CD4-positive, alpha-beta T cell treated with Interleukin-12 subunit alpha and Interleukin-12 subunit beta, for 1 hour (primary cell): ENCODE data around the gene PIK3C2B.
"Not testable (repeated sequence)": the region's sequence is repeated elsewhere in the genome, so short reads cannot be mapped to it uniquely, and the experiment has no call there.

Source experiments
- DNase-seq: peaks from one replicate; pipeline ENCODE4 v3.0.0-alpha.2; 2020

PIK3C2B gene

DNA sequence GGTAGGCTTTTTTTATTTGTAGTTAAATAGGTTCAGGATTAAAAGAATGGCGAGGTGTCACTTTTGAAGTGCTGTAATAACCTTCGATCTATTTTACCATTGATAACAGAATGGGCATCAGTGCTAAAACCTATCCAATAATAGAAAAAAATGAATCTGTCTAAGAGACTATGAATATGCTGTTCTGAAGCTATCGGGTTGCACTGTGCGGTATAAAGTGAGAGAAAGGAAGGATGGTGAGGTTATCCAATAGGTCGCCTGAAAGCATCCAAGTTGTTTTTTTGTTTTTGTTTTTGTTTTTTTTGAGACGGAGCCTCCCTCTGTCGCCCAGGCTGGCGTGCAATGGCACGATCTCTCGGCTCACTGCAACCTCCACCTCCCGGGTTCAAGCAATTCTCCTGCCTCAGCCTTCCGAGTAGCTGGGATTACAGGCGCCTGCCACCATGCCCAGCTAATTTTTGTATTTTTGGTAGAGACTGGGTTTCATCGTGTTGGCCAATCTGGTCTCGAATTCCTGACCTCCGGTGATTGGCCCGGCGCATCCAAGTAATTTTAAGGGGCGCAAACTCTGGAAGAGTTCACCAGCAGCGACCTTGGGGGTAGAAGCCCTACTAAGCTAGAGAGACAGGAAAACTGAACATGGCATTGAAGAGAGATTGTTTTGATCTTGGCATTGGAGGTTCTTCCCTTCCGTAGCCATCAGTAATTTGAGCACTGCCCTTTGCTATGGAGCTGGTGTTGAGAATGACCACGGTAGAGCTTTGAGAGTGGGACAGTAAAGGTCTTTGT is 12.9 kb upstream of the PIK3C2B start:
- DNase-seq, result peak; percentile 47

DNA sequence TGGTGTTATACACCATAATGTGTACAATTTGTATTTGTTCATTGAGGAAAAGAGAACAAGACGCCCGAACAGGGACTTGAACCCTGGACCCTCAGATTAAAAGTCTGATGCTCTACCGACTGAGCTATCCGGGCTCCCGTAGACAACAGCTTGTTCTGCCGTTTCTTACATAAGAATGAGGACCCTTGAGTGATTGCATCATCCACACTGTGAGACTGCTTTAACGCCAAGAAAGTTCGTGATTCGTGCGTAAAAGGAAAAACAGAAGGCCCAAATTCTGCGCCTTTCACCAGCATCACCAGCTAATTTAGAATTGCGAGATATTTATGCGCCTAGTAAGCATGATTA is 12.3 kb upstream of the PIK3C2B start:
- DNase-seq, result peak; percentile 96

DNA sequence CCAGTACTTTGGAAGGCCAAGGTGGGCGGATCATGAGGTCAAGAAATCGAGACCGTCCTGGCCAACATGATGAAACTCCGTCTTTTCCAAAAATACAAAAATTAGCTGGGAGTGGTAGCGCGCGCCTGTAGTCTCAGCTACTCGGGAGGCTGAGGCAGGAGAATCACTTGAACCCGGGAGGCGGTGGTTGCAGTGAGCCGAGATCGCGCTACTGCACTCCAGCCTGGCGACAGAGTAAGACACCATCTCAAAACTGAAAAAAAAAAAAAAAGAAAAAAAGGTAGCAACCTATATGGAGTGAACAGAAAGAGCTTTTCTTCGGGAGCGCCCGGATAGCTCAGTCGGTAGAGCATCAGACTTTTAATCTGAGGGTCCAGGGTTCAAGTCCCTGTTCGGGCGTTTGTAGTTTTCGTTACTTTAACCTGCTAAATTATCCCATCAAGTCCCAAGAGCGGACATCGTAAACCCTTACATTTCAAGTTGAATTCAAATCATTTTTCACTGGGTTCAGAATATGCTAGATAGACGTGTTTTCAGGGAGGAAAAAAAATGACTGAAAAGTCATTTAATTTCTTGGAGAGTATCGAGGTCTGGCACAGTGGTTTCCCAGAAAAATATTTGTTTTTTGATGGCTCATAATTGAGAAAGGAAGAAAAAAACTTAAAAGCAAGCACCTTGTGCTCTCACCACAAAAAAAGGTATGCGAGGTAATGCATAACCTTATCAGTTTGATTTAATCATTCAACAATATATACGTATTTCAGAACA is 11.8 kb upstream of the PIK3C2B start:
- peak; percentile 84 for DNase-seq

DNA sequence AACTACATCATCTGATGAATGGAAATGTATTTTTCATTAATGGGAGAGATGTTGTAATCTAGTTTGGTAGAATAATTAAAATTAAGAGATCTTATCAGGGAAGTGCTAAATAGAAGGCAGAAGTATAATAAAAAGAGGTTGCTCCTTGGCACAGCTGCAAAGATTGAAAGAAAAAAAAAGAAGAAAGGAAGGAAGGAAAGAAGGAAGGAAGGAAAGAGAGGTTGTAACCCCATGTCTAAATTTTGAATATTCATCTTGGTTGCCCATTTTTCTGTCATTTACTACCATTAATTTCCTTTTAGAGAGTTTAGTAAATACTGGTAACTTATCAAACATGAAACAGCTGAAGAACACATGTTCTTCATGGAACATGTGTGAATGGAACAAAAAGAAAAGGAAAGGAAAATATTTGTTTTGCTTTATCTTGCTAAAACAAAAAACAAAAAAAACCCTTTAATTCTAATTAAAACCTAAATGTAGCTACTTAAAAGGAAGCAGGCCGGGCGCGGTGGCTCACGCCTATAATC is 11.1 kb upstream of the PIK3C2B start:
- no peak for DNase-seq

DNA sequence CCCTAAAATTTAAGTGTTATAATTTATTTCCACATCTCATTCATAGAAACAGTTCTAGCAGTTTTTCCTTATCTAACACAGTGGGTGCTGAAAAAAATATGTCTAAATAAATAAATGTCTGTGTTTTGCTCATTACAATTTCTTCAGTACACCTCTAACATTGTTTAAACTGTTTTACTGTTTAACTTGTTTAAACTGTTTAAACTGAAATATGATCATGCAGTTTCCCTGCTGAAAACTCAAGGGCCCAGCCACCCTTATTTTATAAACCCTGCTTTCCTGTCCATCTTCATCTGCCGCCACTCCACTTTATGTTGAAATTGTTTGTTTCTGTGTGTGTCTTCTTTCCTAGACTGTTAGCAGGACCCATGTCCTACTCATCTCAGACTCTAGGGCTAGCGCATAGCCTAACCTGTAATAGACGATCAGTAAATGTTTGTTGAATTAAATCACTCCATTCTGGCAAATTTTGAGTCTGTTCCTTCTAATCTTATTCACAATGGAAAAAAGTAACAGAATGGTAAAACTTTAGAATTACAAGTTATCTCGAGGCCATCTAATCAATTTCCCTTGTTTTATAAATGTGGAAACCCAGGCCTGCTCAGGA is 9.4 kb upstream of the PIK3C2B start:
- no peak for DNase-seq

DNA sequence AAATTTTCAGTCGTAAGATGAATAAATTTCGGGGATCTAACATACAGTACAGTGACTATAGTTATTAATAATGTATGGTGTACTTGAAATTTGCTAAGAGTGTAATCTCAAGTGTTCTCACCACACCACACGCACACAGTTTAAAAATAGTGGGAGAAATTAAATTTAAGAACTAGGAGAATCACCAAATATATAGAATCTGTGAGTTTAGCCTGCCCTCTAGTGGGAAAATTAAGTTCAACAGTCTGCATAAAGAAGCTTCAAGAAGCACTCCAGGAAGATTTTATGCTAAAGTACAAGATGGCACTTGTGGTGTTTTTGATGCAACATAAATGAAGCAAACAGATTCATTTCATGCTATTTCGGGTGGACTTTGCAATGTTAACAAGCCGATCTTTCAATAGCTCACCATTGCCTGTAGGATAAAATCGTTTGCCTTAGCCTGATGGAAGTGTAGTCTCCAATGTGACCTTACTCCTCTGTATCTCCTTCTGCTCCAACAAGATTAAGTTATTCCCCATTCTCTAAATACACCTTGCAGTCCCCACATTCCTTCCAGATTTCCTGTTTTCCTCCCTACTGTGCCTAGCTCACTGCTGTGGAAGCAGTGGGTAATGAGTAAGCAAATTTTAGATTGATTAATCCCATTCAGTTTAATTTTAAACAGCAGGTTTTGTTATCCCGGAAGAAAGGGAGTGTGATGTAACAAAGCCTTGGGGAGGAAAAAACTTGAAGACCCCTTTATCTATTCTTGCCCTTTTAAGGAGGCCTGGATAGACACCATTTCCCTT is 8.7 kb upstream of the PIK3C2B start:
- DNase-seq, result peak; percentile 82

DNA sequence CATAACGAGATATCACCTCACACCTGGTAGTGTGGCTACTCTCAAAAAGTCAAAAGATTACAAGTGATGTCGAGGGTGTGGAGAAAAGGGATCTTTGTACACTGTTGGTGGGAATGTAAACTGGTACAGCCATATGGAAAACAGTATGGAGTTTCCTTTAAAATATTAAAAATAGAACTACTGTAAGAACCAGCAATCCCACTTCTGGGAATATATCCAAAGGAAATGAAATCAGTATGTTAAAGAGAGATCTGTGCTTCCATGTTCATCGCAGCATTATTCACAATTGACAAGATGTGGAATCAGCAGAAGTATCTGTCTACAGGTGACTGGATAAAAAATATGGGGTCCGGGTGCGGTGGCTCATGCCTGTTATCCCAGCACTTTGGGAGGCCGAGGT is 7.6 kb upstream of the PIK3C2B start:
- no peak for DNase-seq

DNA sequence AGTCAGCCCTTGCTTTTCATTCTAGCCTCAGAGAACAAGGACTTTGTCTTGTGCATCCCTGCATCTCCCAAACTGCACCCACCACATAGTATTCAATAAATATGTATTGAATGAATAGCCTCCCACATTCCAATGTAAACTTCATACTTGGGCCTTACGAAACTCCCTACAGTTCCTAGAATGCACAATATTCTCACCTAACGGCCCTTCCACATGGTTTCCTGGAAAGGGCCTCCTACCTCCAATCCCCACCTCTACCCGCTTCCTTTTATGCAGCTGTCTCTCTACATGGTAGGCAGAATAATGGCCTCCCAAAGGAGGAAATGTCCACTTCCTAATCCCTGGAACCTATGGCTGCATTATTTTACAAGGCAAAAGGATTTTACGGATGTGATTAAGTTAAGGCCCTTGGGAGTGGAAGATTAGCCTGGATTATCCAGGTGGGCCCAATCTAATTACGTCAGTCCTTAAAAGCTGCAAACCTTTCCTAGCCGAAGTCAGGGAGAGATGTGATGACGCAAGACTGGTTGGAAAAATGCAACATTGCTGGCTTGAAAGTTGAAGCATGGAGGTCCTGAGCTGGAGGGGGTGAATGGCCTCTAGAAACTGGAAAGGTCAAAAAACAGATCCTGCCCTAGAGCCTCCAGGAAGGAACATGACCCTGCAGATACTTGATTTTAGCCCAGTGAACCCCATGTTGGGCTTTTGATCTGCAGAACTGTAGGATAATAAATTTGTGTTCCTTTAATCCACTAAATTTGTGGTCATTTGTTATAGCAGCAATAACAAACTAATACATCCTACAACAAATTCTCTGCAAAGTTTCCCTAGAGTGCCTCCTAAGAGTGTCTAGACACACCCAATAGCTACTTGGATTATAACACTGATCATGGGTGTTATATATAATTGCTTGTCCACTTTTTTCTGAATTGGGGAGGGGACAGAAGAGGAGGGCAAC is 5.2 kb upstream of the PIK3C2B start:
- no peak for DNase-seq

DNA sequence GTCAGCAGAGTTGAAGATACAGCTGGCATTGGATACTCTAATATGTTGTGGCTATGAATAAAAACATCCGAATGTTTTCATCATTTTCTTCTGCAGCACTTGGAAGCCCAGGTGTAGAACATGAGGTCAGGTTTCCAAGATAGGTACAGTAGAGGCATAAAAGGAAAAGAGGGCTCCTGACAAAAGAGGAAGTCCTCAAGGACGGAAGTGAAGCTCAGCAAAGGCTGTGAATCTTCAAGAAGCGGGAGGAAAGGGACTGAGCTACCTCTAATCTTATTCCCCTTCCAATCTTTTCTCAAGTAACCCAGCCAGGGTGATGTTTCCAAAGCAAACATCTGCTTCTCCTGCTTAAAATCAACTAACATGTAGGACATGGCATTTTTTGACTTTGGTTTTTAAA is 4.4 kb upstream of the PIK3C2B start:
- DNase-seq, result no peak

DNA sequence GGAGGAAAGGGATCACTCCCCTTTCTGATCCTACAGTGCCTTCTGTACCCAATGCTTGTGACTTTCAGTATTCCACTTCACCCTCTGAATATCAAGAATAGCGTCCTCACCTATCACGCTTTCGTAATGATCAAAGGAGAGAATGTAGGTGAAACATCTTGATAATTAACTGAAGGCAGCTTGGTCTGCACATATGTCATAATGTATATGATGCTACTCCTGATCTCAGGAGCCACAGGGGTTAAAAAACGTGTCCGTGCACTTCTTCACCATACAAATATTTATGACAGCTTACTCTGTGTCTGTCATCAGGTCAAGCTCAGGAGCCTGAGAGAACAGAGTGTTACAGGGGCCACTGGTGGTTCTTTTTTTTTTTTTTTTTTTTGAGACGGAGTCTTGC is 1.2 kb upstream of the PIK3C2B start:
- no peak for DNase-seq

DNA sequence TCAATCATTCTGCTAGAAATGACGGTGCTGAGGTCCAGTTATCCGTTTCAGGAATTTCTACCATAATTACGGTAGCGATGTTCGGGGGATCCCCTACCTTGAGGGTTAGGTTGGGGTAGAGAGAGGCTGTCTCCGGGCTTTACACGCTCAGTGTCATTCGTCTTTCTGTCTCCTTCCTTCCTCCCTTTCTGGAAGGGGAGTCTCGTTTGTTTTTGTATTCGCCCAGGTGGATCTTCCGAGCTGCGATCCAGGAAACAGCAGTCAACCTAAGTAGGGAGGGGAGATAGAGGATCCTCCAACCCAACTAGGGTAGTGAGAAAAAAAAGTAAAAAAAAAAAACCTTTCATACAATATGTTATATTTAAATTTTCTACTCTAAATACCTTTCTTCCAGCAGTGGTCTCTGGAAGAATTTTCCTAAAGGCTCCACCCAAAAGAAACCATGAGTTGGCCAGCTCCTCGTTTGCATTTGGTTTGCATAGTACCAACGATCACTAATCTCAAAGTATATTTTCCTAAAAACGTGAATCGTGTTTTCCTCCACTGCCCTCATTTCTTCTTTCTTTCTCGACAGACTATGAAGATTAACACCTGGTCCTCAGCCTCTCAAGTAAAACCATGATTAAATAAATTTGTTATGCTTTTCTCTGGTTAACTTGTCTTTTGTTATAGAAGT is 611 bp upstream of the PIK3C2B start:
- no peak for DNase-seq

DNA sequence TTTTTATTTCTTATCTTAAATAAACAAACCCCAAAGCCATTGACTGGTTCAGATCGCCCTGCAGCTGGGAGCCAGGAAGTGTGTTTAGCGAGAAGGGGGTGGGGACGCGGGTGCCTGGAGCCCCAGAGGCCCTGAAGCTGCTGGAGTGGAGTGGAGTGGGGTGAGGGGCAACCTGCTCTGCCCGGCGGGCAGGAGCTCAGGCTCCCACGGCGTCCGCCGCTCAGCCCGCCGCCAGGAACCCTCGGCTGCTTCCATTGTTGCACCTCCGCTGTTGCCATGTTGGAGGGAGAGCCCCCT is 673 bp downstream of the PIK3C2B start:
- peak; percentile 58 for DNase-seq

DNA sequence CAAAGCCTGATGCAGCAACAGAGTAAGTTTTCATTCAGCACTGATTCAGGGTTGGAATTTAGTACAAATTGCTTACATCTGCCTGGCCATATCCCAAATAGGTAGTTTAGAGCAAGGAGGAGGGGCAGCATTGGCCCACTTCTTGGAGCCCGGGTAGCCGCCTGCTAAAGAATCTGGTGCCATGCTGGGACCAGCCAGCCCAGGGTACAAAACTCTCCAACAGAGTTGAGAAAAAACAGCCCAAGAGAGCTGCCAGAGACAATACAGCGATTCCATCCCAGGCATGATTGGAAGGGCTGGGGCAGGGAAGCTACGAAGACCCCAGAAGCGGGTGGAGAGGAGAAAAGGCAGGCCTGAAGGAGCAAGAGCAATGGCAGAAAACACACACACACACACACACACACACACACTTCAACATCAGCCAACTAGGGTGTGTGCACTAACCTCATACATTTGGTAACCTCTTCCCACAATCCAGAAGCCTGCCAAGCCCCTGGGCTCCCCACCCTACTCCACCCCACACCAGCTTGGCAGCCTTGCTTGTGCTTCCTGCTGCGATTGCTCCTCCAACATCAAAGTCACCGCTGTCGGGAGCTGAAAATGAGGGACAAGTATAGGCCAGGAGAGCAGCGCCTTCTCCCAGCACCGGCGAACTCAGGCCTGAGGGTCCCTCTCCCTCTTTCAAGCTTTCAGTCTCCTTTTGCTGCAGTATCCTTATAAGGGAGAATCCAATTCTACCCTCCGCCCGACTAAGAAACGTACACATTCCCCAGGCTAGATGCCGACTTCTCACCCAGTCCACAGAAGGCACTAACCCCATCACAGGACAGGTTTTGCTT is 1.2 kb downstream of the PIK3C2B start:
- DNase-seq, result no peak

DNA sequence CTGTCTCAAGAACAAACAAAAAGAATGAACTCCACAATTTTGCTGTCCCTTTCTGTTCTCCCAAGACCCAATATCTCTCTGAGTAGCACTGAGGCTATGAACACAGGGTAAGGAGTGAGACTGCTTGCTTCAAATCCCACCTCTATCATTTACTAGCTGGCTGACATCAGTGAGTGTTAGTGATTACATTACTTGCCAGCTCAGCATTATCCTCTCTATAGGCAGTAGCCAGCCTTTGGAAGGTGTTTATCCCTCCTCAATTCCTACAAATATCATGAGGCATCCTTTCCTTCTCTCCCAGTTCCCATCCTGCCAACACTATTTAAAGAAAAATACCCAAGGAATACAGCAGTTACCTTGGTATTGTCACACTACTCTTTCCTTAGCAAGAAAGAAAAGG is 3.0 kb downstream of the PIK3C2B start:
- no peak for DNase-seq

DNA sequence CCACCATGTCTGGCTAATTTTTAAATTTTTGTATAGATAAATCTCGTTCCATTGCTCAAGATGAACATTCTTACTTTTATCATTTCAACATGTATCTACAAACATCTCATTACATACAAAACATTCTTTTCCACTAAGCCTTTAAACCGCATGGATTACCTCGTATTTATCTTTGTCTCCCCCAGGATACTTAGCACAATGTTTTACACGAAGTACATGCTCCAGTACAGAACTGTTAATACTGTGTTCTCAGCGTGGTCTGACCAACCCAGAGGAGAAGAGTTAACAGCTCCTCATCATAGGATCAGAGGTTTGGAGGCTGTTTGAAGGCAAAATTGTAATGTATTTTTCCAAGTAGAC is 7.4 kb downstream of the PIK3C2B start:
- DNase-seq, result no peak

DNA sequence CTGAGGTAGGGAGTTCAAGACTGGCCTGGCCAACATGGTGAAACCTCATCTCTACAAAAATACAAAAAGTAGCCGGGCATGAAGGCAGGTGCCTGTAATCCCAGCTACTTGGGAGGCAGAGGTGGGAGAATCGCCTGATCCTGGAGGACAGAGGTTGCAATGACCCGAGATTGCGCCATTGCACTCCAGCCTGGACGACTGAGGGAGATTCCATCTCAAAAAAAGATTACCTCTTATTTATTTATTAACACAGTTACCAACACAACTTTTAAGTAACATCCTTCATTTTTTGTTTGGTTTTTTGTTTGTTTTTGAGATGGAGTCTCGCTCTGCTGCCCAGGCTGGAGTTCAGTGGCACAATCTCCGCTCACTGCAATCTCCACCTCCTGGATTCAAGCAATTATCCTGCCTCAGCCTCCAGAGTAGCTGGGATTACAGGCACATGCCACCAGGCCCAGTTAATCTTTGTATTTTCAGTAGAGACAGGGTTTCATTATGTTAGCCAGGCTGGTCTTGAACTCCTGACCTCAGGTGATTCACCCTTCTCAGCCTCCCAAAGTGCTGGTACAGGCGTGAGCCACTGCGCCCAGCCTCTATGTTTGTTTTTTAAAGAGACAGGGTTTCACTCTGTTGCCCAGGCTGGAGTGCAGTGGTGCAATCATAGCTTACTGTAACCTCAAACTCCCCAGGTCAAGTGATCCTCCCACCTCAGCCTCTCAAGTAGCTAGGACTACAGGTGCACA is 7.9 kb downstream of the PIK3C2B start:
- not testable (repeated sequence) for DNase-seq

DNA sequence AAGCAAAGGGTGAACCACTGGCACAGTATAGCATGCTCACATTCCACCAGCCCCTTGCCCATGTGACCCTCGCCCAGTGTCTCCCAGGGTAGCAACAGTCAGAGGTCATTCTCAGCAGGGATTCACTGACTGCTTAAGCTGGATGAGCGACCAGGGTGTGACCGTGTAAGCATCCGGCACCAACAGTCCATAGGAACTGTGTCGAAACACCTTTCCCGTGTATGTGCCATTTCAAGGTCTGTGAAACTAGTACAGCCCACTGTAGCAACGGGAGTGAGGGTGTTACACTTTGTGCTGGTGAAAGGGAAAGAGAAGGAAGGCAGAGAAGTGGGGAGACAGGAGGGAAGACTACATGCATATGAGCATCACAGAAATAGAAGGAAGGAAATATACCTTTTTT is 10.8 kb downstream of the PIK3C2B start:
- no peak for DNase-seq

DNA sequence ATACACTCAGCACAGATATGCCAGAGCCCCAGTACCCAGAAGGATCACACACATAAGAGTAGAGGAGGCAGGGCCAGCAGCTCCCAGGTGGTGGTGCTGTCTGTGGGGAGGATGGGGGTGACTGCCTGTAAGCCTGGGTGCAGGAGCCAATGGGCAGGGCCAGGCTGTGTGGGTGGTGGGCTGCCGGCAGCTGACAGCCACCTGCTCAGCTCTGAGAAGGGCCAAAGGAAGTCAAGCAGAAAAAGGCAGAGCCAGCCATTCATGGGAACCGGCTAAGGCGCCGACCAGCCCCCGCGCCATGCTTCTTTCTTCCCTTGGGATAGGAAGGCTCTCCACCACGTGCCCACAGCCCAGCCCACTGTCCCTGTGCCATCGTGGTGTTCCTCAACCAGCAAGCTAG is 14.1 kb downstream of the PIK3C2B start:
- DNase-seq, result no peak

DNA sequence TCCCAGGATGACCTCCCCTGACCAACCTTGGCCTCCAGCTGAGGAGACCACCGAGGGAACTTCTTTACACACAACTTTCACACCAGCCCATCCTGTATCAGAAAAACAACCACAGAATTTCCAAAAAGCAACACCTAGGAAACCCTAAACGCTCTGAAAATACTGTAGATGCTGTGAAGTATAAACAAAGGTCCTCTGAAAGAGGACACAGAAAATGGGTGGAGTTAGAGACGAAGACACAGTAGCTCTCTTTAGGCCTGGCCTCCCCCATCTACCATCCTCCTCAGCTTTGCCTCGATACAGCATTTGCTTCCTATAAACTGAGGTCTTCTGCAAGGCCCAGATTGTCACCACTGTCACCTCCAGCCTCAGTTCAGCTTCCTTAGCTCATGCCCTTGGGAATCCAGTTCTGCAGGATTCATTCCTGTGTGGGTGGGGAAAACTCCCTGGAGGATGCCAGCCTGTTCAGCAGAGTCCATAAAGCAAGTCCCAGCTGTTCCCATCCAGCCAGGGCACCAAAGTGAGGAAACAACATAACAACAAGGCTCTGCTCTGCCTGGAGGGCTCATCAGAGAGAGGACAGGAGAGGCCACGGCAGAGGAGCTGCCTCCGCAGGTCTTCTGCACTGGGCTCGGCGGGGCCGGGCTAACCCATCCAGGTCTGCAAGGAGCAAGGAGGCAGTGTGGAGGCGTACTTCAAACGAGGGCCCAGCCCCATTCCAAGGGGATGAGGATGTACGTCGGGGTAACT is 15.0 kb downstream of the PIK3C2B start:
- DNase-seq, result no peak
